DND-41 (cell line): ENCODE results near the gene UBFD1.

Experiments
- ATAC-seq: fragments of 200-7000 bp; cut with Tn5 transposase; 3 replicates; pipeline ENCODE4 v1.9.1; 2021; ENCODE audit warnings: low read depth; ENCODE audit not compliant: insufficient read depth
- DNase-seq: peaks from one replicate; pipeline ENCODE4 v3.0.0-alpha.2; 2020
- H2AFZ ChIP-seq: 2 replicates; pipeline ENCODE4 v1.6.0; 2012; ENCODE audit warnings: low read depth, low read length
- H3K27ac ChIP-seq: 2 replicates; pipeline ENCODE4 v1.5.1; 2012; ENCODE audit warnings: low read length, inconsistent platforms
- H3K27me3 ChIP-seq: fragments of 200-600 bp; sonication (generic); 2 replicates; pipeline ENCODE4 v1.6.0; 2012; ENCODE audit warnings: low read length, mild to moderate bottlenecking, inconsistent platforms; ENCODE audit not compliant: insufficient read depth, poor library complexity
- H3K36me3 ChIP-seq: 2 replicates; pipeline ENCODE4 v1.5.1; 2012; ENCODE audit warnings: low read length, inconsistent platforms; ENCODE audit not compliant: insufficient read depth
- H3K4me1 ChIP-seq: 2 replicates; pipeline ENCODE4 v1.5.1; 2012; ENCODE audit warnings: mild to moderate bottlenecking, low read length; ENCODE audit not compliant: insufficient read depth
- H3K4me2 ChIP-seq: 2 replicates; pipeline ENCODE4 v1.6.0; 2012; ENCODE audit warnings: mild to moderate bottlenecking, moderate library complexity, low read length, inconsistent platforms; ENCODE audit not compliant: insufficient read depth
- H3K4me3 ChIP-seq, 2 experiments: fragments of 200-600 bp in 1 of 2; shearing (Covaris generic) in 1 of 2; 2 replicates each; pipeline ENCODE4 v1.5.1; 2012 to 2016; ENCODE audit warnings: inconsistent platforms in 2 of 2, low read length in 2 of 2, mild to moderate bottlenecking in 2 of 2, low read depth in 1 of 2, moderate library complexity in 1 of 2
- H3K79me2 ChIP-seq: 2 replicates; pipeline ENCODE4 v1.6.0; 2012; ENCODE audit warnings: low read length, inconsistent platforms; ENCODE audit not compliant: insufficient read depth
- H3K9ac ChIP-seq: 2 replicates; pipeline ENCODE4 v1.6.0; 2012; ENCODE audit warnings: low read depth, mild to moderate bottlenecking, inconsistent platforms, low read length, moderate library complexity
- H3K9me3 ChIP-seq: 2 replicates; pipeline ENCODE4 v1.5.1; 2012; ENCODE audit warnings: low read length, moderate library complexity, mild to moderate bottlenecking, inconsistent platforms; ENCODE audit not compliant: insufficient read depth, severe bottlenecking
- H4K20me1 ChIP-seq: 2 replicates; pipeline ENCODE4 v1.6.0; 2012; ENCODE audit warnings: low read length; ENCODE audit not compliant: insufficient read depth
- CTCF ChIP-seq: IDR thresholded peaks from 2 replicates; pipeline ENCODE4 v1.5.1; 2012; ENCODE audit warnings: borderline replicate concordance, low read length, moderate library complexity, mild to moderate bottlenecking; ENCODE audit not compliant: poor library complexity, severe bottlenecking; ENCODE audit errors: extremely low read depth
- EZH2 ChIP-seq: IDR thresholded peaks from 3 replicates; pipeline ENCODE4 v1.6.1; 2012; ENCODE audit warnings: borderline replicate concordance, low read depth, mild to moderate bottlenecking, moderate library complexity, low read length, inconsistent platforms; ENCODE audit not compliant: severe bottlenecking

Gene UBFD1

DNA sequence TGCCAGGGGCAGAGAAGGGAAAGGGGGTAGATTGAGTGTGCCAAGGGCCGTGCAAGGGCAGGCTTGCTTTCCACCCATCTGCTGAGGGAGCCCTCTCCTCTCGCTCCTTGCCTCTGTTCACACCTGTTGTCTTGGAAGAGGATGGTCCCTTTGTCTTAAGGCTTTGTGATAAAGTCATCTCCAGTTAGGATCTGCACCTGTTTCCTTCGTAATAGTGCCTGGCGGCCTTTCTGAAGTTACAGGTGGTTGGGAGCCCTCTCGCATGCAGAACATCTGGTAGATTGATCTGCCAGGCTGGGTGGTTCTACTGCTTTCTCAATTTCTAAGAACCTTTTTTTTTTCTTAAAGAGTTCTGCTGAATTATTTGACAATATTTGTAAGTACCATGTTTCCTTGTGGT, 16.3 kb downstream of the UBFD1 start:
- Histone ChIP-seq H2AFZ (no peak overlapping the region), H4K20me1 (0 out of 2 replicates have a peak, but pooled peaks cover 7% of the 10 kb centered on the region), H3K27ac (no peak overlapping the region), H3K9me3 (no peaks in the 10 kb centered on the region), H3K4me2 (no peak overlapping the region), H3K79me2 (no peaks in the 10 kb centered on the region), H3K36me3 (peaks cover 56% of the 10 kb centered on the region), H3K4me1 (no peaks in the 10 kb centered on the region), H3K27me3 (no peaks in the 10 kb centered on the region), H3K9ac (no peak overlapping the region), H3K4me3 (no peak overlapping the region)
- ATAC-seq: no peak
- DNase-seq: no peak
- TF ChIP-seq CTCF (no peak), EZH2 (no peak)

- Histone ChIP-seq H4K20me1 (0 out of 2 replicates have a peak, but pooled peaks cover 7% of the 10 kb centered on the region), H3K79me2 (no peaks in the 10 kb centered on the region), H3K27me3 (no peaks in the 10 kb centered on the region), H3K27ac (no peak overlapping the region), H2AFZ (no peak overlapping the region), H3K4me1 (no peaks in the 10 kb centered on the region), H3K4me2 (no peak overlapping the region), H3K36me3 (peaks cover 60% of the 10 kb centered on the region), H3K9ac (no peak overlapping the region), H3K4me3 (no peak overlapping the region), H3K9me3 (no peaks in the 10 kb centered on the region)
- DNase-seq (no peak), ATAC-seq (no peak)
- TF ChIP-seq EZH2 (no peak), CTCF (peak; percentile 13)
Observed at GRCh38 chr16:23575834-23576233, 18.3 kb downstream of the UBFD1 start.

DNA sequence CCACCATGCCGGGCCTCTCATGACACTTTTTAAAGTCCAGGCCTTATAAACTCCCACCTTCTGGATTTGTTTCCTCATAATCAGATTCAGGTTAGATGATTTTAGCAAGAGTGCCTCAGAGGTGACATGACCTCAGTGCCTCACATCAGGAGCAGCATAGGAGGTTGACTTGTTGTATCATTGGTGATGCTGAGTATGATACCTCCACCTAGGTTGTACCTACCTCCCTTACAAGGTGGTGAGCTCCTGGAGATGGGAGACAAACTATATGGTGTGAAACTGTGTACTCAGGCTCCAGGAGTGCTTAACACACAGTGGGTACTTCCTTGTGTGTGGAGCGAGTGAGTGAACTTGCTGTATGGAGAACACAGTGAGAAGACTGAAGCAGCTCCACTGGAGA, 20.0 kb downstream of the UBFD1 start:
- no peaks in the 10 kb centered on the region for H3K79me2 ChIP-seq
- no peaks in the 10 kb centered on the region for H3K27me3 ChIP-seq
- H3K9ac ChIP-seq: no peak overlapping the region
- H2AFZ ChIP-seq: no peak overlapping the region
- ATAC-seq (no peak), DNase-seq (no peak)
- H3K27ac ChIP-seq: no peak overlapping the region
- no peaks in the 10 kb centered on the region for H3K4me1 ChIP-seq
- H3K4me3 ChIP-seq: no peak overlapping the region
- no peak for TF ChIP-seq EZH2
- TF ChIP-seq CTCF: no peak
- H3K9me3 ChIP-seq: no peaks in the 10 kb centered on the region
- no peak overlapping the region for H3K4me2 ChIP-seq
- H3K36me3 ChIP-seq: peaks cover 60% of the 10 kb centered on the region
- 0 out of 2 replicates have a peak, but pooled peaks cover 7% of the 10 kb centered on the region for H4K20me1 ChIP-seq
